K562 (cell line): ENCODE measurements around the gene ZEB2. TPM values are rescaled to one million over a fixed set of nuclear protein-coding genes. Genes with fewer than 3 reads are reported as not detected.

Experiments used
- ATAC-seq: fragments of 200-7000 bp; cut with Tn5 transposase; 3 replicates; pipeline ENCODE4 v1.9.1; 2020; ENCODE audit warnings: moderate library complexity
- BruUV-seq: library from RNA; stranded (reverse); fragments of 400-500 nt; replicated peaks from 2 replicates; lab custom pipeline; 2021; lab: Mats Ljungman, UMichigan
- CTCF ChIA-PET: fragments of 300-600 bp; formaldehyde crosslinking; extraction: SDS; loops from one replicate; lab custom pipeline; 2021; ENCODE audit warnings: low intra/inter-chr PET ratio; lab: Yijun Ruan, JAX
- POLR2A ChIA-PET: fragments of 300-600, 350-650 bp; sonication (Branson Sonifier 250); formaldehyde crosslinking; extraction: SDS; loops from one replicate; lab custom pipeline; 2021; ENCODE audit warnings: antibody characterized with exemption, inconsistent platforms; lab: Yijun Ruan, JAX
- DNase-seq, 4 experiments: peaks; one replicate each; pipeline versions ENCODE4 v3.0.0 to v3.0.0-alpha.2; 2011 to 2018; ENCODE audit warnings: low spot score in 3 of 4, mixed read lengths in 3 of 4; ENCODE audit errors: extremely low read depth in 1 of 4
- FAIRE-seq: peaks from 2 replicates; lab custom pipeline; 2011; peaks lifted over from hg19 to GRCh38; lab: Jason Lieb, UNC
- H2AFZ ChIP-seq: 2 replicates; pipeline ENCODE4 v1.6.0; 2011; ENCODE audit warnings: low read depth, low read length, control low read depth, inconsistent platforms
- H3K27ac ChIP-seq: fragments of 200-600 bp; 3 replicates; pipeline ENCODE4 v1.8.0; 2011; ENCODE audit warnings: low read depth, mild to moderate bottlenecking, control low read depth, inconsistent platforms, low read length, moderate library complexity, mixed read lengths; ENCODE audit errors: extremely low read depth
- H3K27me3 ChIP-seq, 2 experiments: fragments of 300-600 bp in 1 of 2; 2 replicates in 1 of 2; 3 replicates in 1 of 2; pipeline versions ENCODE4 v1.6.0 to v1.8.0; 2011; ENCODE audit warnings: inconsistent platforms in 2 of 2, low read length in 2 of 2, mild to moderate bottlenecking in 1 of 2, mixed read lengths in 1 of 2, moderate library complexity in 1 of 2; ENCODE audit not compliant: control insufficient read depth in 2 of 2, insufficient read depth in 2 of 2
- H3K36me3 ChIP-seq: fragments of 300-600 bp; 3 replicates; pipeline ENCODE4 v1.8.0; 2011; ENCODE audit warnings: mild to moderate bottlenecking, low read length, inconsistent platforms; ENCODE audit not compliant: control insufficient read depth, insufficient read depth
- H3K4me1 ChIP-seq, 2 experiments: fragments of 200-600 bp in 1 of 2; replicated peaks in 1 of 2; 2 replicates in 1 of 2; 3 replicates in 1 of 2; pipeline versions ENCODE4 v1.5.1 to v1.8.0; 2011; ENCODE audit warnings: inconsistent platforms in 2 of 2, low read length in 2 of 2, mild to moderate bottlenecking in 1 of 2, mixed read lengths in 1 of 2, moderate library complexity in 1 of 2; ENCODE audit not compliant: control insufficient read depth in 2 of 2, insufficient read depth in 2 of 2
- H3K4me2 ChIP-seq: 2 replicates; pipeline ENCODE4 v1.6.1; 2011; ENCODE audit warnings: low read length, control low read depth, inconsistent platforms, mixed read lengths; ENCODE audit not compliant: insufficient read depth
- H3K4me3 ChIP-seq: fragments of 200-600 bp; sonication (generic), shearing (Covaris generic); 2 replicates; pipeline ENCODE4 v1.5.1; 2016; ENCODE audit warnings: control low read depth, inconsistent platforms
- H3K79me2 ChIP-seq: fragments of 200-600 bp; 3 replicates; pipeline ENCODE4 v1.8.0; 2011; ENCODE audit warnings: low read length, inconsistent platforms; ENCODE audit not compliant: control insufficient read depth, insufficient read depth
- H3K9ac ChIP-seq, 2 experiments: 2 replicates each; pipeline versions ENCODE4 v1.6.0 to v1.6.1; 2011; ENCODE audit warnings: low read depth in 2 of 2, low read length in 2 of 2, control low read depth in 1 of 2, inconsistent platforms in 1 of 2, mild to moderate bottlenecking in 1 of 2, mixed read lengths in 1 of 2; ENCODE audit not compliant: insufficient read depth in 1 of 2
- H3K9me1 ChIP-seq: one replicate; pipeline ENCODE4 v1.6.0; 2011; ENCODE audit warnings: inconsistent platforms, mild to moderate bottlenecking, low read length, moderate library complexity; ENCODE audit not compliant: control insufficient read depth, insufficient read depth
- H3K9me3 ChIP-seq: replicated peaks from 2 replicates; pipeline ENCODE4 v1.5.1; 2011; ENCODE audit warnings: low read depth, low read length, inconsistent platforms; ENCODE audit not compliant: control insufficient read depth, insufficient read depth
- H4K20me1 ChIP-seq: replicated peaks from 2 replicates; pipeline ENCODE4 v1.6.1; 2011; ENCODE audit warnings: low read length, inconsistent platforms, mixed read lengths; ENCODE audit not compliant: control insufficient read depth, insufficient read depth
- POLR2G ChIP-seq: fragments of 200-400 bp; formaldehyde crosslinking; IDR thresholded peaks from 2 replicates; pipeline ENCODE4 v1.6.1; 2017; ENCODE audit warnings: low read depth, mild to moderate bottlenecking, antibody characterized with exemption, low read length, moderate library complexity
- ZNF133 ChIP-seq: fragments of 250-450 bp; sonication (Bioruptor Pico); IDR thresholded peaks from 2 replicates; pipeline ENCODE4 v1.4.0; 2020; ENCODE audit warnings: mild to moderate bottlenecking
- WGBS: fragments of 100-300 bp; shearing (Covaris generic); methylation state at CpG from one replicate; pipeline ENCODE4 v1.1.6; 2016; ENCODE audit warnings: low coverage, mixed read lengths; ENCODE audit not compliant: insufficient coverage; ENCODE audit errors: missing lambda C conversion rate; 5-methylcytosine and 5-hydroxymethylcytosine counted together
- in situ Hi-C: fragments of 300-500 bp; cut with MboI; formaldehyde crosslinking; loops from 4 replicates; pipeline ENCODE4 v1.15.0; 2018; ENCODE audit warnings: inconsistent platforms, mixed read lengths
- intact Hi-C: fragments of 100-400 bp; cut with micrococcal nuclease; formaldehyde crosslinking; loops from 2 replicates; pipeline ENCODE4 v1.14.2; 2022
- polyA plus RNA-seq, 8 experiments: library from polyadenylated mRNA; depleted of rRNA in 4 of 8; stranded (reverse) in 5 of 8; unstranded in 3 of 8; fragments of >200 nt; fragmentation: Nextera tagmentation in 2 of 8; fragmentation: Illumina TruSeq in 1 of 8; extraction: Ambion mirVana in 2 of 8; extraction: Trizol in 1 of 8; gene quantifications; 2 replicates each; pipeline versions ENCODE4 v1.2.1 to v1.2.3, GENCODE V29; 2011 to 2014; ENCODE audit warnings: inconsistent platforms in 1 of 8, missing spikeins in 1 of 8
- total RNA-seq, 7 experiments: library from RNA; depleted of rRNA in 6 of 7; stranded (reverse); fragments of >200 nt in 6 of 7; fragmentation: Illumina TruSeq in 2 of 7; extraction: Trizol in 2 of 7; gene quantifications; 2 replicates each; pipeline versions ENCODE4 v1.2.1 to v1.2.3, GENCODE V29; 2011 to 2021; ENCODE audit warnings: low replicate concordance in 1 of 7
- TF ChIP-seq, protein P1 (sequence below): sonication (generic); formaldehyde crosslinking; IDR thresholded peaks from 2 replicates; pipeline ENCODE4 v1.9.0; 2022; ENCODE audit warnings: mild to moderate bottlenecking, missing genetic modification reagents
- TF ChIP-seq, protein P2 (sequence below): fragments of 450-650 bp; IDR thresholded peaks from 2 replicates; pipeline ENCODE4 v1.6.1; 2016; ENCODE audit warnings: mild to moderate bottlenecking, moderate library complexity

Gene ZEB2
- total and polyA plus RNA-seq, 9 of the 15 experiments (the other 6 are each of a cell fraction or from before 2014, with no cell fraction given), result 15.1 to 113 (median 72.3) TPM

DNA sequence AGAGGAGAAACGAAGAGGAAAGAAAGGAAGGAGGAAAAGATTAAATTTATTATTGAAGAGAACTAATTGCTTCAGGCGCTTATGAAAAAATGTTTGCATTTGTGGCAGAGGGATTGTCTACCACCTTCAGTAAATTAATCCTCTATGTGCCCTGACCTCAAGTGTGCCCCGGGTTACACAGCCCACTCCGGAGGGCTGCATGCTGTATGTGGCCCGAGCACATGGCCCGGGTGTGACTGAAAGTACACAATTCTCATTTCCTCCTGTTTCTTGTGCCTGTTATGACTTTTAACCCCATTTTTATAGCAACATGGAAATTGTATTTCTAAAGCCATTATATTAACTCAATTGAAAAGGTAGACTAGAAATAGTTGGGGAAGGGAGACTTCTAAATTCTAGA, 38.8 kb downstream of the ZEB2 start:
- H3K4me3 ChIP-seq, result no peak overlapping the region
- no peak overlapping the region for H3K9ac ChIP-seq
- intact Hi-C loops (no loop called here), in situ Hi-C loops (no loop called here)
- H4K20me1 ChIP-seq, result peaks cover 15% of the 10 kb centered on the region
- H2AFZ ChIP-seq, result no peak overlapping the region
- peaks cover 5% of the 10 kb centered on the region for H3K9me1 ChIP-seq
- H3K27ac ChIP-seq, result no peak overlapping the region; the same call in 2 of the 3 replicates
- 79% methylated on average over 6 of the region's 6 CpGs for whole genome bisulfite sequencing
- ChIA-PET POLR2A (no interaction called here), CTCF (no interaction called here)
- H3K4me2 ChIP-seq, result no peak overlapping the region
- peaks cover 0 to 19% of the 10 kb centered on the region in 2 experiments for H3K4me1 ChIP-seq
- no TSS peak for BruUV-seq
- H3K27me3 ChIP-seq, result no peaks in the 10 kb centered on the region
- peaks cover 91% of the 10 kb centered on the region for H3K36me3 ChIP-seq
- H3K79me2 ChIP-seq, result peaks cover 100% of the 10 kb centered on the region
- no peak for FAIRE-seq
- no peaks in the 10 kb centered on the region for H3K9me3 ChIP-seq
- ATAC-seq, result peak; percentile 16; the same call in 1 of the 3 replicates
- TF ChIP-seq, protein P1, sequence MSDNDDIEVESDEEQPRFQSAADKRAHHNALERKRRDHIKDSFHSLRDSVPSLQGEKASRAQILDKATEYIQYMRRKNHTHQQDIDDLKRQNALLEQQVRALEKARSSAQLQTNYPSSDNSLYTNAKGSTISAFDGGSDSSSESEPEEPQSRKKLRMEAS (CRISPR knock-in tag), result peak; percentile 33; the same call in 1 of the 2 replicates
- TF ChIP-seq ZNF133 (CRISPR knock-in tag) (no peak), POLR2G (0 out of 2 replicates have a peak, but pooled peaks have one; percentile 17)
- TF ChIP-seq, protein P2, sequence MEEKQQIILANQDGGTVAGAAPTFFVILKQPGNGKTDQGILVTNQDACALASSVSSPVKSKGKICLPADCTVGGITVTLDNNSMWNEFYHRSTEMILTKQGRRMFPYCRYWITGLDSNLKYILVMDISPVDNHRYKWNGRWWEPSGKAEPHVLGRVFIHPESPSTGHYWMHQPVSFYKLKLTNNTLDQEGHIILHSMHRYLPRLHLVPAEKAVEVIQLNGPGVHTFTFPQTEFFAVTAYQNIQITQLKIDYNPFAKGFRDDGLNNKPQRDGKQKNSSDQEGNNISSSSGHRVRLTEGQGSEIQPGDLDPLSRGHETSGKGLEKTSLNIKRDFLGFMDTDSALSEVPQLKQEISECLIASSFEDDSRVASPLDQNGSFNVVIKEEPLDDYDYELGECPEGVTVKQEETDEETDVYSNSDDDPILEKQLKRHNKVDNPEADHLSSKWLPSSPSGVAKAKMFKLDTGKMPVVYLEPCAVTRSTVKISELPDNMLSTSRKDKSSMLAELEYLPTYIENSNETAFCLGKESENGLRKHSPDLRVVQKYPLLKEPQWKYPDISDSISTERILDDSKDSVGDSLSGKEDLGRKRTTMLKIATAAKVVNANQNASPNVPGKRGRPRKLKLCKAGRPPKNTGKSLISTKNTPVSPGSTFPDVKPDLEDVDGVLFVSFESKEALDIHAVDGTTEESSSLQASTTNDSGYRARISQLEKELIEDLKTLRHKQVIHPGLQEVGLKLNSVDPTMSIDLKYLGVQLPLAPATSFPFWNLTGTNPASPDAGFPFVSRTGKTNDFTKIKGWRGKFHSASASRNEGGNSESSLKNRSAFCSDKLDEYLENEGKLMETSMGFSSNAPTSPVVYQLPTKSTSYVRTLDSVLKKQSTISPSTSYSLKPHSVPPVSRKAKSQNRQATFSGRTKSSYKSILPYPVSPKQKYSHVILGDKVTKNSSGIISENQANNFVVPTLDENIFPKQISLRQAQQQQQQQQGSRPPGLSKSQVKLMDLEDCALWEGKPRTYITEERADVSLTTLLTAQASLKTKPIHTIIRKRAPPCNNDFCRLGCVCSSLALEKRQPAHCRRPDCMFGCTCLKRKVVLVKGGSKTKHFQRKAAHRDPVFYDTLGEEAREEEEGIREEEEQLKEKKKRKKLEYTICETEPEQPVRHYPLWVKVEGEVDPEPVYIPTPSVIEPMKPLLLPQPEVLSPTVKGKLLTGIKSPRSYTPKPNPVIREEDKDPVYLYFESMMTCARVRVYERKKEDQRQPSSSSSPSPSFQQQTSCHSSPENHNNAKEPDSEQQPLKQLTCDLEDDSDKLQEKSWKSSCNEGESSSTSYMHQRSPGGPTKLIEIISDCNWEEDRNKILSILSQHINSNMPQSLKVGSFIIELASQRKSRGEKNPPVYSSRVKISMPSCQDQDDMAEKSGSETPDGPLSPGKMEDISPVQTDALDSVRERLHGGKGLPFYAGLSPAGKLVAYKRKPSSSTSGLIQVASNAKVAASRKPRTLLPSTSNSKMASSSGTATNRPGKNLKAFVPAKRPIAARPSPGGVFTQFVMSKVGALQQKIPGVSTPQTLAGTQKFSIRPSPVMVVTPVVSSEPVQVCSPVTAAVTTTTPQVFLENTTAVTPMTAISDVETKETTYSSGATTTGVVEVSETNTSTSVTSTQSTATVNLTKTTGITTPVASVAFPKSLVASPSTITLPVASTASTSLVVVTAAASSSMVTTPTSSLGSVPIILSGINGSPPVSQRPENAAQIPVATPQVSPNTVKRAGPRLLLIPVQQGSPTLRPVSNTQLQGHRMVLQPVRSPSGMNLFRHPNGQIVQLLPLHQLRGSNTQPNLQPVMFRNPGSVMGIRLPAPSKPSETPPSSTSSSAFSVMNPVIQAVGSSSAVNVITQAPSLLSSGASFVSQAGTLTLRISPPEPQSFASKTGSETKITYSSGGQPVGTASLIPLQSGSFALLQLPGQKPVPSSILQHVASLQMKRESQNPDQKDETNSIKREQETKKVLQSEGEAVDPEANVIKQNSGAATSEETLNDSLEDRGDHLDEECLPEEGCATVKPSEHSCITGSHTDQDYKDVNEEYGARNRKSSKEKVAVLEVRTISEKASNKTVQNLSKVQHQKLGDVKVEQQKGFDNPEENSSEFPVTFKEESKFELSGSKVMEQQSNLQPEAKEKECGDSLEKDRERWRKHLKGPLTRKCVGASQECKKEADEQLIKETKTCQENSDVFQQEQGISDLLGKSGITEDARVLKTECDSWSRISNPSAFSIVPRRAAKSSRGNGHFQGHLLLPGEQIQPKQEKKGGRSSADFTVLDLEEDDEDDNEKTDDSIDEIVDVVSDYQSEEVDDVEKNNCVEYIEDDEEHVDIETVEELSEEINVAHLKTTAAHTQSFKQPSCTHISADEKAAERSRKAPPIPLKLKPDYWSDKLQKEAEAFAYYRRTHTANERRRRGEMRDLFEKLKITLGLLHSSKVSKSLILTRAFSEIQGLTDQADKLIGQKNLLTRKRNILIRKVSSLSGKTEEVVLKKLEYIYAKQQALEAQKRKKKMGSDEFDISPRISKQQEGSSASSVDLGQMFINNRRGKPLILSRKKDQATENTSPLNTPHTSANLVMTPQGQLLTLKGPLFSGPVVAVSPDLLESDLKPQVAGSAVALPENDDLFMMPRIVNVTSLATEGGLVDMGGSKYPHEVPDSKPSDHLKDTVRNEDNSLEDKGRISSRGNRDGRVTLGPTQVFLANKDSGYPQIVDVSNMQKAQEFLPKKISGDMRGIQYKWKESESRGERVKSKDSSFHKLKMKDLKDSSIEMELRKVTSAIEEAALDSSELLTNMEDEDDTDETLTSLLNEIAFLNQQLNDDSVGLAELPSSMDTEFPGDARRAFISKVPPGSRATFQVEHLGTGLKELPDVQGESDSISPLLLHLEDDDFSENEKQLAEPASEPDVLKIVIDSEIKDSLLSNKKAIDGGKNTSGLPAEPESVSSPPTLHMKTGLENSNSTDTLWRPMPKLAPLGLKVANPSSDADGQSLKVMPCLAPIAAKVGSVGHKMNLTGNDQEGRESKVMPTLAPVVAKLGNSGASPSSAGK, result peak; percentile 65
- DNase-seq, result no peak
